Erythroblast (primary cell): Measurements from ENCODE around the gene CFAP298.
"Not testable (repeated sequence)": the region's sequence is repeated elsewhere in the genome, so short reads cannot be mapped to it uniquely, and the experiment has no call there.

Source experiments
- GATA1 ChIP-seq: IDR thresholded peaks from 2 replicates; pipeline ENCODE4 v1.6.1; 2011; ENCODE audit warnings: low read depth, mild to moderate bottlenecking, control low read depth, low read length, moderate library complexity
- POLR2A ChIP-seq: IDR thresholded peaks from 2 replicates; pipeline ENCODE4 v1.6.1; 2011; ENCODE audit warnings: mild to moderate bottlenecking, low read length

- not testable (repeated sequence) for TF ChIP-seq POLR2A, GATA1
Measured at GRCh38 chr21:32561476-32561875, 50.7 kb downstream of the CFAP298 start.
